Measurements from ENCODE around the gene GPR132. TPM values are rescaled to one million over a fixed set of nuclear protein-coding genes. Genes with fewer than 3 reads are reported as not detected.

Gene GPR132
- total and polyA plus RNA-seq, 2 experiments from 2014 or later, result 0.14 TPM; not detected in 1

DNA sequence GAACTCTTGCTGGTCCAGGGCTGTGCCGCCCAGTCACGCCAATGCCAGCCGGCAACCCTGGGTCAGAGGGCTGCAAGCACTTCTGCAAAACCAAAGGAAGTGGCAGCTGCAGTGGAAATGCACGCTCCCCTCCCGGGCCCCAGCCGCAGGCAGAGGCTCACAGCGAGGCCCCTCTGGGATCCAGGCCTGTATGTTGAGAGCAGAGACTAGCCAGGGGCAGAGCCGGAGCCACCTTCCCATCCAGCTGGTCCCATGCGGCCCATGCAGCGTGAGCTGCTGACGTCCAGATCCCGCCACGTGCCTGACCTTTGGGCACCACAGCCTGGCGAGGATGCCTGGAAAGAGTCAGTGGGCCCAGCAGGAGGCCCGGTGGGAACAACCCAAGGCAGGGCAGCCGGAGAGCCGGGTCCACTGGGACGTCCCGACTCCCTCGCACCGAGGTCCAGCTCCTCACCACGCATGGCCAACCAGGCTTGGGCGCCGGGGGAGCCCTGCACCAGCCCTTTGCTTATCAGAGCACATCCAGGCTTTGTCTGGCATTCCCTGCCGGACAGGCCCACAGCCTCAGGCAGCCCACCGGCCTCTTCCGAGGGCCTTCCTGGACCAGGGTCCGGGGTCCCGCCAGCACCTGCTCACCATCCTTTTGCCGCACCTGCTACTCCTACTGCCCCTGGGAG lies 4.3 kb downstream of the GPR132 start:
- ATAC-seq (no peak), DNase-seq (ENCODE audit: low spot score) (no peak)
- Histone ChIP-seq H3K9me2 (ENCODE audit: insufficient read depth) (no peaks in the 10 kb centered on the region), H4K20me1 (replicated peaks; ENCODE audit: insufficient read depth) (no peaks in the 10 kb centered on the region), H2AFZ (no peak overlapping the region; the same call in 1 of the 2 replicates), H3K36me3 (ENCODE audit: insufficient read depth) (no peaks in the 10 kb centered on the region), H3K4me1 (ENCODE audit: insufficient read depth) (peaks cover 3% of the 10 kb centered on the region; the same call in 1 of the 2 replicates), H3K4me3 (no peak overlapping the region), H3K4me2 (no peak overlapping the region), H3K27me3 (ENCODE audit: insufficient read depth) (no peaks in the 10 kb centered on the region), H3F3A (replicated peaks; ENCODE audit: low read depth) (no peaks in the 10 kb centered on the region), H3K79me2 (replicated peaks; ENCODE audit: insufficient read depth) (no peaks in the 10 kb centered on the region), H3K27ac (ENCODE audit: low read depth) (no peak overlapping the region)
- H3K9me3 Mint-ChIP-seq, result no peaks in the 10 kb centered on the region
- peaks cover 25% of the 10 kb centered on the region for H3K4me1 Mint-ChIP-seq
- no peaks in the 10 kb centered on the region; the same call in 2 of the 3 replicates for H3K36me3 Mint-ChIP-seq (ENCODE audit: low read depth)
- H3K27me3 Mint-ChIP-seq (ENCODE audit: insufficient read depth, low read depth, poor library complexity), result peaks cover 24% of the 10 kb centered on the region
- no peak overlapping the region for H3K27ac Mint-ChIP-seq
- no peak overlapping the region for H3K4me3 Mint-ChIP-seq
- TF ChIP-seq JUNB (IDR thresholded peaks at IDR 0.05; ENCODE audit: unreplicated experiment) (no peak), NANOG (IDR thresholded peaks at IDR 0.05; ENCODE audit: borderline replicate concordance) (no peak), EZH2phosphoT487 (IDR thresholded peaks at IDR 0.05; ENCODE audit: unreplicated experiment) (no peak), ZNF331 (CRISPR knock-in tag; IDR thresholded peaks at IDR 0.05; ENCODE audit: low read depth) (no peak), EZH2 (IDR thresholded peaks at IDR 0.05; ENCODE audit: low read depth, unreplicated experiment) (no peak)
- TF ChIP-seq, protein P1, sequence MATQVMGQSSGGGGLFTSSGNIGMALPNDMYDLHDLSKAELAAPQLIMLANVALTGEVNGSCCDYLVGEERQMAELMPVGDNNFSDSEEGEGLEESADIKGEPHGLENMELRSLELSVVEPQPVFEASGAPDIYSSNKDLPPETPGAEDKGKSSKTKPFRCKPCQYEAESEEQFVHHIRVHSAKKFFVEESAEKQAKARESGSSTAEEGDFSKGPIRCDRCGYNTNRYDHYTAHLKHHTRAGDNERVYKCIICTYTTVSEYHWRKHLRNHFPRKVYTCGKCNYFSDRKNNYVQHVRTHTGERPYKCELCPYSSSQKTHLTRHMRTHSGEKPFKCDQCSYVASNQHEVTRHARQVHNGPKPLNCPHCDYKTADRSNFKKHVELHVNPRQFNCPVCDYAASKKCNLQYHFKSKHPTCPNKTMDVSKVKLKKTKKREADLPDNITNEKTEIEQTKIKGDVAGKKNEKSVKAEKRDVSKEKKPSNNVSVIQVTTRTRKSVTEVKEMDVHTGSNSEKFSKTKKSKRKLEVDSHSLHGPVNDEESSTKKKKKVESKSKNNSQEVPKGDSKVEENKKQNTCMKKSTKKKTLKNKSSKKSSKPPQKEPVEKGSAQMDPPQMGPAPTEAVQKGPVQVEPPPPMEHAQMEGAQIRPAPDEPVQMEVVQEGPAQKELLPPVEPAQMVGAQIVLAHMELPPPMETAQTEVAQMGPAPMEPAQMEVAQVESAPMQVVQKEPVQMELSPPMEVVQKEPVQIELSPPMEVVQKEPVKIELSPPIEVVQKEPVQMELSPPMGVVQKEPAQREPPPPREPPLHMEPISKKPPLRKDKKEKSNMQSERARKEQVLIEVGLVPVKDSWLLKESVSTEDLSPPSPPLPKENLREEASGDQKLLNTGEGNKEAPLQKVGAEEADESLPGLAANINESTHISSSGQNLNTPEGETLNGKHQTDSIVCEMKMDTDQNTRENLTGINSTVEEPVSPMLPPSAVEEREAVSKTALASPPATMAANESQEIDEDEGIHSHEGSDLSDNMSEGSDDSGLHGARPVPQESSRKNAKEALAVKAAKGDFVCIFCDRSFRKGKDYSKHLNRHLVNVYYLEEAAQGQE (IDR thresholded peaks at IDR 0.05; ENCODE audit: unreplicated experiment), result no peak
- TF ChIP-seq, protein P2, sequence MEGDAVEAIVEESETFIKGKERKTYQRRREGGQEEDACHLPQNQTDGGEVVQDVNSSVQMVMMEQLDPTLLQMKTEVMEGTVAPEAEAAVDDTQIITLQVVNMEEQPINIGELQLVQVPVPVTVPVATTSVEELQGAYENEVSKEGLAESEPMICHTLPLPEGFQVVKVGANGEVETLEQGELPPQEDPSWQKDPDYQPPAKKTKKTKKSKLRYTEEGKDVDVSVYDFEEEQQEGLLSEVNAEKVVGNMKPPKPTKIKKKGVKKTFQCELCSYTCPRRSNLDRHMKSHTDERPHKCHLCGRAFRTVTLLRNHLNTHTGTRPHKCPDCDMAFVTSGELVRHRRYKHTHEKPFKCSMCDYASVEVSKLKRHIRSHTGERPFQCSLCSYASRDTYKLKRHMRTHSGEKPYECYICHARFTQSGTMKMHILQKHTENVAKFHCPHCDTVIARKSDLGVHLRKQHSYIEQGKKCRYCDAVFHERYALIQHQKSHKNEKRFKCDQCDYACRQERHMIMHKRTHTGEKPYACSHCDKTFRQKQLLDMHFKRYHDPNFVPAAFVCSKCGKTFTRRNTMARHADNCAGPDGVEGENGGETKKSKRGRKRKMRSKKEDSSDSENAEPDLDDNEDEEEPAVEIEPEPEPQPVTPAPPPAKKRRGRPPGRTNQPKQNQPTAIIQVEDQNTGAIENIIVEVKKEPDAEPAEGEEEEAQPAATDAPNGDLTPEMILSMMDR (conservative IDR thresholded peaks at IDR 0.05; ENCODE audit: low read depth in 2 of 2), result no peak

DNA sequence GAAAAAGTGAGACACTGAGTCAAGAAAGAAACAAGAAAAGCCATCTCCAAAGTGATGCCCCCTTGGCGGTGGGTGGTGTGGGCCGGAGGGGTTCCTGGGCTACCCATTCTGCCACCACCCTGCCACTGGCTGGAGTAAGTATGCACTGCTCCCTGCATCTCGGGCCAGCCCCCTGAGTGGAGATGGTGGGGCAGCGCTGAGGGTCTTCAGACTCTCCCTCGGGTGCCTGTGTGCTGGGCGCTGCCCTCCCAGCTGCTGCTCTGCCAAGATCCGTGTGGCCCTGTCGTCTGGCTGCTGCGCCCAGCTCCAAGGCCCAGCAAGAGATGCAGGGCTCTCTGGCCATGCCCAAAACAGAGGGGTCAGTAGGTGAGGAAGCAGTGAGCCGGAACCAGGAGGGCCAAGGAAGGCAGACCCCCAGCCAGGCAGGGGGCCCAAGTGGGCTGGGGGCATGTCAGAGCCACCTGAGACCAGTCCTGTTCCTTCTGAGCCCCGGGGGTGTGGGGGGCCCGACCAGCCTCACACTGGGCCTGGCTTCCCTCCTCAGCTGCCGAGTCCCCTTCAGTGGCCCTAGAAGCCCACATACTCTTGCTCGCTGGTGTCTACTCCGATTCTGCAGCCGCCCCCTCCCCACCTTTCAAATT lies 5.2 kb downstream of the GPR132 start:
- no peak for DNase-seq (ENCODE audit: low spot score)
- Histone ChIP-seq H4K20me1 (replicated peaks; ENCODE audit: insufficient read depth) (no peaks in the 10 kb centered on the region), H3K9me2 (ENCODE audit: insufficient read depth) (no peaks in the 10 kb centered on the region), H3K4me3 (no peak overlapping the region), H3K79me2 (replicated peaks; ENCODE audit: insufficient read depth) (no peaks in the 10 kb centered on the region), H3F3A (replicated peaks; ENCODE audit: low read depth) (no peaks in the 10 kb centered on the region), H2AFZ (no peak overlapping the region), H3K36me3 (ENCODE audit: insufficient read depth) (no peaks in the 10 kb centered on the region), H3K4me1 (ENCODE audit: insufficient read depth) (peaks cover 6% of the 10 kb centered on the region; the same call in 1 of the 2 replicates), H3K27me3 (ENCODE audit: insufficient read depth) (peaks cover 5% of the 10 kb centered on the region; the same call in 1 of the 2 replicates), H3K4me2 (no peak overlapping the region), H3K27ac (ENCODE audit: low read depth) (no peak overlapping the region)
- Mint-ChIP-seq H3K4me1 (peaks cover 32% of the 10 kb centered on the region), H3K9me3 (no peaks in the 10 kb centered on the region), H3K27ac (no peak overlapping the region), H3K36me3 (ENCODE audit: low read depth) (no peaks in the 10 kb centered on the region; the same call in 2 of the 3 replicates), H3K4me3 (no peak overlapping the region), H3K27me3 (ENCODE audit: insufficient read depth, low read depth, poor library complexity) (peaks cover 32% of the 10 kb centered on the region)
- no peak for ATAC-seq
- no peak for TF ChIP-seq EZH2phosphoT487 (IDR thresholded peaks at IDR 0.05; ENCODE audit: unreplicated experiment)
- no peak for TF ChIP-seq STAT1 (IDR thresholded peaks at IDR 0.05; ENCODE audit: unreplicated experiment)
- TF ChIP-seq ZNF114 (CRISPR knock-in tag; IDR thresholded peaks at IDR 0.05), result no peak
- TF ChIP-seq NANOG (IDR thresholded peaks at IDR 0.05; ENCODE audit: borderline replicate concordance), result no peak
- TF ChIP-seq JUNB (IDR thresholded peaks at IDR 0.05; ENCODE audit: unreplicated experiment), result no peak
- TF ChIP-seq ETS1 (IDR thresholded peaks at IDR 0.05), result no peak
- TF ChIP-seq ZNF331 (CRISPR knock-in tag; IDR thresholded peaks at IDR 0.05; ENCODE audit: low read depth), result no peak
- TF ChIP-seq EZH2 (IDR thresholded peaks at IDR 0.05; ENCODE audit: low read depth, unreplicated experiment), result no peak
- TF ChIP-seq, protein P1 (IDR thresholded peaks at IDR 0.05; ENCODE audit: unreplicated experiment), result no peak
